NOMO-1 (cell line): ENCODE data around the gene ATXN1.
"Not testable (repeated sequence)": the region's sequence is repeated elsewhere in the genome, so short reads cannot be mapped to it uniquely, and the experiment has no call there.

Experiments used
- DNase-seq, 2 experiments: peaks; one replicate each; lab custom pipeline; 2025; ENCODE audit not compliant: unreplicated experiment in 2 of 2; lab: John Stamatoyannopoulos, UW

The ATXN1 gene

DNA sequence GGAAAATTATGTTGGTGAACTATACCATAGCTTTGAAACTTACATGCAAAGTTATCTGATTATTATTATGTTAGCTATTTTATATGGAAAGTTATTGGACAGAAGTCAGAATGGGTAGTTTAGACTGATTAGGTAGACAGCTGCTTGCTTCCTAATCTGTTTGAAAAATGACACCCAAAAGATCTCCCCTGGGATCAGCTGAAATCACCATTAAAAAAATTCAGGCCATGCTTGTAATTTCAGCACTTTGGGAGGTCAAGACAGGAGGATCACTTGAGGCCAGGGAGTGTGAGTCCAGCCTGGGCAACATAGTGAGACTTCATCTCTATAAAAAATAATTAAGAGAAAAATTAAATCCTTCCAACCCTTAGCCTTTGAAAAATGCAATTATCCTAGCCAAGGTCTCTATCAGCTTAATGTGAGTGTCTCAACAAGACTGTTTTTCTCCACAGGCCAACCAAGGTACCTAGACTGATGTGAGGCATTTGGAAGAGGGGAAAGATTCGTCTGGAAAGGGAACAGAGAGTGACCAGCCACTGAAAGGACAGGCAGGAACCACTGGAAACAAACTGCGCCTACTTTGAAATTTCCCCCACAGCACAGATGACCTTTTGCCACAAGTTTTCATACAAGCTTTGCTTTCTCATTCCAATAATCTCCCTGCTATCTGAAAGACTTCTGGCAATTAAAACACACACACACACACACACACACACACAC is 290.6 kb downstream of the ATXN1 start:
- no peak for DNase-seq

- DNase-seq: no peak
Observed at GRCh38 chr6:16468991-16469615, 292.2 kb downstream of the ATXN1 start.

DNA sequence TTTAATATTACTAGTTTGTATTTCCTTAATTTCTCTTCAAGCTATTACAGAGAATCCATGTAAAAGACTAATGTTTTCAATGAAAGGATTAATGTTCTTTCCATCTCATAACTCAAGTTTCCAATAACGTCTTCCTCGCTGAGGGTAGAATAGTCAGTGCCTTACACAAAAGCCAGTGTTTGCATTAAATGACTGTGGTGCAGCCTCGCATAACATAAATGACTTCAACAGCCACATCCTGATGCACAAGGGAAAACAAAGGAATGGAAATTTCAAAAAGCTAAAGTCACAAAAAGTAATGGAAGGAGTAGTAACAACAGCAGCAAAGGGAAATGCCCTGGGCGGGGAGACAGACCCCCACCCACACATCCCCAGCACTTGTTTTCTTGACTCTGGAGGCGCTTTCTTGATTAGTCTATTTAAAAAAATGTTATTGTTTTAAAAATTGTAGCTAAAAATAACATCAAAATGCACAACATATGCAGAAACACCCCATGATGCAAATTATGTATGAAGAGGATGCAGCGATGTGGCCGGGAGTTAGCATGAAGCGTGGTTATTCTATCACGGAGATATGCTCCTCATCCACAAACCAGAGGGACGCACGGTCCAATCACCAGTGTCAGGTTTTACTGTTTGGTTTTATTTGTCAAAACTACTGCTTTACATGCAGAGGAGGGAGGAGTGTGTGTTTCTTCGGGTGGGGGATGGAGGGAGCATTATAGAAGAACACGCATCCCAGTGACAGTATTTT is 294.3 kb downstream of the ATXN1 start:
- DNase-seq: no peak

GRCh38 chr6:16464045-16464444 is 297.2 kb downstream of the ATXN1 start:
- DNase-seq: no peak

DNA sequence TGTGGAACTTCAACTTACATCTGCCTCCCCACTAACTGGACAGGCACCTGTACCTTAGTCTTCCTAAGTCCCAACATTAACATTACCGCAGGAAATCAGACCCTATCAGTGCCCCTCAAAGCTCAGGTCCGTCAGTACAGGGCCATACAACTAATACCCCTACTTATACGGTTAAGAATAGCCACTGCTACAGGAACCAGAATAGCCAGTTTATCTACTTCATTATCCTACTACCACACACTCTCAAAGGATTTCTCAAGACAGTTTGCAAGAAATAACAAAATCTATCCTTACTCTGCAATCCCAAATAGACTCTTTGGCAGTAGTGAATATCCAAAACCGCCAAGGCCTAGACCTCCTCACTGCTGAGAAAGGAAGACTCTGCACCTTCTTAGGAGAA is 298.0 kb downstream of the ATXN1 start:
- not testable (repeated sequence) for DNase-seq

DNA sequence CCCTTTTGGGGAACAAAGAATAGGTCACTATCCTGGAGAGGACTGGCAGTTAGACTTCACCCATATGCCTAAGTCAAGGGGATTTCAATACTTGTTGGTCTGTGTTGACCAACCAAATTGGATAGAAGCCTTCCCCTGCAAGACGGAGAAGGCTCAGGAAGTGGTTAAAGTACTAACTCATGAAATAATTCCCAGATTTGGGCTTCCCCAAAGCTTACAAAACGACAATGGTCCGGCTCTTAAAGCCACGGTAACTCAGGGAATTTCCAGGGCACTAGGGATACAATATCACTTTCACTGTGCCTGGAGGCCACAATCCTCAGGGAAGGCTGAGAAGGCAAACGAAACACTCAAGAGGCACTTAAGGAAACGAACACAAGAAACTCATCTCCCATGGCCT is 299.8 kb downstream of the ATXN1 start:
- no peak for DNase-seq

GRCh38 chr6:16459472-16459871 is 301.8 kb downstream of the ATXN1 start:
- DNase-seq: not testable (repeated sequence)

DNA sequence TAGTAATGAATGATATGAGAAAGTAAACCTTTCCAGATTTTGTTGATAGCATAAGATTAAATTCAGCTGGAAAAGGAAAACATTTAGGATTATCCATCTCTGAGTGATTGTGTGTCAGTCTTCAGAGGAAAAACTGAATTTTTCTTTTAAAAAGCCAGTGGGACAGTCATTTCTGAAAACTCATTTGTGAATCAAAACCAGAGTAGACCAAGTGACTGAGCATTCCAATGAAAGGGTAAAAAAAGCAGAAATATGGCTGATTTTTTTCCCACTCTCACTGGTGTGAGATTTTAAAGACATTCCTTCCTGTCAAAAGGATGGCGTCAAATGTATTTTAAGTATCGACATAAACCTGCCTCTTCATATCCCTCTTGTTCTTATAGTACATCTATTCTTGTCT is 308.9 kb downstream of the ATXN1 start:
- DNase-seq: no peak

- DNase-seq: no peak
Observed at GRCh38 chr6:16450821-16451220, 310.4 kb downstream of the ATXN1 start.

DNA sequence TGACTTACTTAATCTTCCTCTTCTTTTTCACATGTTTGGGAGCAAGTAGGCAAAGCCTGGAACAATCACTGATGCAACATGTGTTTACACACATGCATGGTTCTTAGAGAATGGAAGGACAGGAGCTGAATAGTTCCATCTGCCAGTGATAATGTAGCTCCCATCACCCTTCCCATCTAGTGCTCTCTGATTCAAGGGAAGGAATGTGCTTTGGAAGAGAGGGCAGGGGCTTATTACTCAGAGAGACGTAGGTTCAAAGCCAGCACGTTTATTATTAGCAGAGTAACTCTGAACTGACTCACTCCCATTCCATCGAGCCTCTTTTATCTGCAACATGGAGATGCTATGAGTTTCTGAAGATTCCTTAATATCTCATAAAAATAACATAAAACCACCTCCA is 311.0 kb downstream of the ATXN1 start:
- no peak for DNase-seq

GRCh38 chr6:16446273-16446672 is 315.0 kb downstream of the ATXN1 start:
- DNase-seq: no peak

DNA sequence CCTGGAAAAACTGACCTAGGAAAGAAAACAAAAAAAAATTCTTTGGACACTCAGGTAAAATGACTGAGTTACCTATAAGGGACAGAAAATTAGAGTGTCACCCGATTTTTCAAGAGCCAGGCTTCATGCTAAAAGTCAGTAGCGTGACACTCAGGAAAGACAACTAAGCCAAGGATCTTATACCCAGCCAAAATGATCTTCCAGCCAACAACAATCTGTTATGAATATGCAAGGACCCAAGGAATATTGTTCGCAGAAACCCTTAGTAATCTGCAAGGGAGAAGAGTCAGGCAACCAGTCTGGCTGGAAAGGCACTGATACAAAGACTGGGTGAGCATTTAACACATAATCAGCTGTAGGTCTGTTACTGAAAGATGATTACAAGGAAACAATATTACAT is 319.2 kb downstream of the ATXN1 start:
- DNase-seq: no peak

GRCh38 chr6:16441262-16441661 is 320.0 kb downstream of the ATXN1 start:
- DNase-seq: no peak

DNA sequence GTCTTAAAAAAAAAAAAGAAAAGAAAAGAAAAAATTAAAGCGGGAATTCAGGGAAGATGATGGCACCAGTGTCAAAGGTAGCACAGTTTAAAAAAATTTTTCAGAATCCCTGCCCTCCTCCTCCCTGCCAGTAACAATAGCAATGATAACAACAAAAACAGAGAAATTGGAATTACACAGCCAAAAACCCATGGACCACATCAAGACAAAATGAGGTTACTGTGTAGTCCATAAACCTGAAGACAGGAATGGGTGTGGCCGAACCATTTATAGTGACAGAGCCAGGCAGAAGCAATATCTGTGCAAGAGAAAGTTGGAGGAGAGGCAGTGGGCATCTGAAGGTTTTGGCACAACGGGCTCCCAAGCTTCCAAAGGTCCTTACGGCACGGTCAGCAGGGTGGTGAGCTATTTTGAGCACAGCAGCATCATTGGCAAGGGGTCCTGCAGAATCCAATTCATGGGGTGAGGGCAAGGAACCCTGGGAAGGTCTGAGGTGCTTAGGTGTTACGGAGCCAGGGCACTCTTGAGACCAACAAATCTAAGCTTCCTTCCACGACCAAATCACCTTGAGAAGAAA is 320.5 kb downstream of the ATXN1 start:
- DNase-seq: no peak

DNA sequence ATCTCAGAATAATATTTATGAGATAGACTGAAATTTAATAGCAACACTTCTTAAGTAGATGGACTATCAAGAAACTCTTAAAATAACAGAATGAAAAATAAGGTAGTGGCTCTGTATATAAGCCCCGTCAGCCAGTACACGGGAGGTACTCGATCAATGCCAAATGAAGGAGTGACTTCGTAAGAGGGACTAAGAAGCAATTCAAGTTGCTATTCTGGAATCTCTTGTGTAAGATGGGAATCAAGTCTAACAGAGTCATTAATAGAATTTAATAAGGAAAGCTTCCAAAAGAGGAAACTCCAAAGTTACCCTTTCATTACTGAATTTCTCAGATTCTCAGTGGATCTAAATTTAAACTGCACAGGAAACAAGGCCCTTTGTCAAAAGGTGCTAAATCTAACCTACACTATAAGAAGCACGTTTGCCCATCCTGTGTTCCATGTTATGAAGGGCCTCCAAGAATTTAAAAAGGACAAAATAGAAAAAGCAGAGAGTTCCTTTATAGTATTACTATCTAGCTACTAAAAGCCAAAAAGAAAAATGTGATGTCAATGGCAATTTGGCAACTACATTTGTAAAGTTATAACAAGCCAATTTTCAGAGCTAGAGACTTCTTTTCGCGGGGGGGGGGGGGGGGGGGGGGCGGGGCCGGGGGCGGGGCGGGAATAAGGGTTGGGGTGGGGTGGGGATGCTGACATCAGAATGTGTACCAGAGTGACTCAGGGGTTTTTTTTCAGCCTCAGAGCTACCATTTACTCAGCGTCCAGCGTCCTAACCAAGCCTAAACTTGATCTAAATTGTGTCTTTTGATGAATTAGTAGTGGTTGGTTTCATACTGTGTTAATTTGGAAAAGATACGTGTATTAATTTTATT is 322.3 kb downstream of the ATXN1 start:
- no peak for DNase-seq

GRCh38 chr6:16437984-16438383 is 323.3 kb downstream of the ATXN1 start:
- DNase-seq: no peak

DNA sequence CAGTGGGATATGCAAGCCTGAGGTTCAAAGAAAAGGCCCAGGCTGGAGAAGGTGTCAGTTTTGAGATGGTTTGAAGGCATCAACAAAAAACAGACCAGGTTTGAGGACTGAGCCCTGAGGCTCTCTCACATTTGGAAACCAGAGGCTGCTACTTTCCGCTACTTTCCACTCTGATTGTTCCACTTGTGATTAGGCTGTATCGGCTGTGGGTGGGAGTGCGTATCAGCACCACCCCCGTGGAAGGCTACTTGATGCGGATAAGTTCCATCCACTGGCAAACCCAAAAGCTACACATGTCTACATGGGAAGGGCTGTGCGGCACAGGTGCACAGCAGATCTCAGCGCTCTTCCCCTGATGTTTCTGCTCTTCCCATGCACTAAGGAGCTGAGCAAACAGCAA is 324.2 kb downstream of the ATXN1 start:
- DNase-seq: no peak

- DNase-seq: no peak
Observed at GRCh38 chr6:16436550-16436949, 324.7 kb downstream of the ATXN1 start.

- no peak for DNase-seq
Observed at GRCh38 chr6:16434885-16435284, 326.4 kb downstream of the ATXN1 start.

GRCh38 chr6:16433338-16433890 is 327.8 kb downstream of the ATXN1 start:
- no peak for DNase-seq
